ENCODE measurements around the gene SPSB1.

- TF ChIP-seq SUZ12 (IDR thresholded peaks at IDR 0.05; ENCODE audit: extremely low read depth, insufficient read depth, insufficient read length) = no peak
- no peak for TF ChIP-seq ZNF274 (IDR thresholded peaks at IDR 0.05; ENCODE audit: low read depth, low read length)
These were observed 124.3 kb downstream of the SPSB1 start for GRCh38 chr1:9416918-9417500.

Data from NT2/D1 (cell line).